ENCODE results near the gene THAP3. TPM values are rescaled to one million over a fixed set of nuclear protein-coding genes. Genes with fewer than 3 reads are reported as not detected.

Gene THAP3
- total RNA-seq, 1 donor = 7.6 TPM

GRCh38 chr1:6587261-6588005, 37.2 kb upstream of the THAP3 start:
- H3K27me3 ChIP-seq (ENCODE audit: insufficient read depth, low read length) = no peaks in the 10 kb centered on the region
- H3K4me1 ChIP-seq (ENCODE audit: insufficient read depth, low read length) = peaks cover 31% of the 10 kb centered on the region
- no peak overlapping the region for H3K4me3 ChIP-seq (ENCODE audit: low read length)
- no peaks in the 10 kb centered on the region for H3K9me3 ChIP-seq (ENCODE audit: low read depth, low read length)

GRCh38 chr1:6588128-6588892, 36.4 kb upstream of the THAP3 start:
- H3K27me3 ChIP-seq (ENCODE audit: insufficient read depth, low read length) = no peaks in the 10 kb centered on the region
- no peaks in the 10 kb centered on the region for H3K9me3 ChIP-seq (ENCODE audit: low read depth, low read length)
- peaks cover 31% of the 10 kb centered on the region for H3K4me1 ChIP-seq (ENCODE audit: insufficient read depth, low read length)
- no peak overlapping the region for H3K4me3 ChIP-seq (ENCODE audit: low read length)

- no peak overlapping the region for H3K4me3 ChIP-seq (ENCODE audit: low read length)
- H3K4me1 ChIP-seq (ENCODE audit: insufficient read depth, low read length) = peaks cover 31% of the 10 kb centered on the region
- H3K27me3 ChIP-seq (ENCODE audit: insufficient read depth, low read length) = no peaks in the 10 kb centered on the region
- H3K9me3 ChIP-seq (ENCODE audit: low read depth, low read length) = no peaks in the 10 kb centered on the region
Observed at GRCh38 chr1:6588893-6589520, 35.7 kb upstream of the THAP3 start.

- no peak overlapping the region for H3K4me3 ChIP-seq (ENCODE audit: low read length)
- no peaks in the 10 kb centered on the region for H3K27me3 ChIP-seq (ENCODE audit: insufficient read depth, low read length)
- peaks cover 31% of the 10 kb centered on the region for H3K4me1 ChIP-seq (ENCODE audit: insufficient read depth, low read length)
- no peaks in the 10 kb centered on the region for H3K9me3 ChIP-seq (ENCODE audit: low read depth, low read length)
Observed at GRCh38 chr1:6590046-6590445, 34.6 kb upstream of the THAP3 start.

GRCh38 chr1:6591222-6591621, 33.4 kb upstream of the THAP3 start:
- no peaks in the 10 kb centered on the region for H3K9me3 ChIP-seq (ENCODE audit: low read depth, low read length)
- H3K27me3 ChIP-seq (ENCODE audit: insufficient read depth, low read length) = no peaks in the 10 kb centered on the region
- no peak overlapping the region for H3K4me3 ChIP-seq (ENCODE audit: low read length)
- peaks cover 31% of the 10 kb centered on the region for H3K4me1 ChIP-seq (ENCODE audit: insufficient read depth, low read length)

- Histone ChIP-seq H3K9me3 (ENCODE audit: low read depth, low read length) (no peaks in the 10 kb centered on the region), H3K4me3 (ENCODE audit: low read length) (no peak overlapping the region), H3K27me3 (ENCODE audit: insufficient read depth, low read length) (no peaks in the 10 kb centered on the region), H3K4me1 (ENCODE audit: insufficient read depth, low read length) (peaks cover 31% of the 10 kb centered on the region)
Observed at GRCh38 chr1:6591644-6592043, 33.0 kb upstream of the THAP3 start.

GRCh38 chr1:6592441-6592840, 32.2 kb upstream of the THAP3 start:
- H3K4me1 ChIP-seq (ENCODE audit: insufficient read depth, low read length) = peaks cover 37% of the 10 kb centered on the region
- no peak overlapping the region for H3K4me3 ChIP-seq (ENCODE audit: low read length)
- H3K27me3 ChIP-seq (ENCODE audit: insufficient read depth, low read length) = no peaks in the 10 kb centered on the region
- no peaks in the 10 kb centered on the region for H3K9me3 ChIP-seq (ENCODE audit: low read depth, low read length)

GRCh38 chr1:6592865-6593593, 31.6 kb upstream of the THAP3 start:
- H3K27me3 ChIP-seq (ENCODE audit: insufficient read depth, low read length) = no peaks in the 10 kb centered on the region
- no peak overlapping the region for H3K4me3 ChIP-seq (ENCODE audit: low read length)
- H3K4me1 ChIP-seq (ENCODE audit: insufficient read depth, low read length) = peaks cover 42% of the 10 kb centered on the region
- no peaks in the 10 kb centered on the region for H3K9me3 ChIP-seq (ENCODE audit: low read depth, low read length)

- H3K4me3 ChIP-seq (ENCODE audit: low read length) = no peak overlapping the region
- peaks cover 50% of the 10 kb centered on the region for H3K4me1 ChIP-seq (ENCODE audit: insufficient read depth, low read length)
- no peaks in the 10 kb centered on the region for H3K27me3 ChIP-seq (ENCODE audit: insufficient read depth, low read length)
- no peaks in the 10 kb centered on the region for H3K9me3 ChIP-seq (ENCODE audit: low read depth, low read length)
Observed at GRCh38 chr1:6593810-6594209, 30.9 kb upstream of the THAP3 start.

- Histone ChIP-seq H3K4me3 (ENCODE audit: low read length) (no peak overlapping the region), H3K9me3 (ENCODE audit: low read depth, low read length) (no peaks in the 10 kb centered on the region), H3K4me1 (ENCODE audit: insufficient read depth, low read length) (peaks cover 58% of the 10 kb centered on the region), H3K27me3 (ENCODE audit: insufficient read depth, low read length) (no peaks in the 10 kb centered on the region)
Observed at GRCh38 chr1:6594977-6595740, 29.5 kb upstream of the THAP3 start.

GRCh38 chr1:6596351-6596750, 28.3 kb upstream of the THAP3 start:
- Histone ChIP-seq H3K9me3 (ENCODE audit: low read depth, low read length) (no peaks in the 10 kb centered on the region), H3K4me1 (ENCODE audit: insufficient read depth, low read length) (peaks cover 57% of the 10 kb centered on the region), H3K4me3 (ENCODE audit: low read length) (no peak overlapping the region), H3K27me3 (ENCODE audit: insufficient read depth, low read length) (no peaks in the 10 kb centered on the region)

GRCh38 chr1:6596886-6597776, 27.5 kb upstream of the THAP3 start:
- H3K27me3 ChIP-seq (ENCODE audit: insufficient read depth, low read length) = no peaks in the 10 kb centered on the region
- H3K4me3 ChIP-seq (ENCODE audit: low read length) = no peak overlapping the region
- peaks cover 49% of the 10 kb centered on the region for H3K4me1 ChIP-seq (ENCODE audit: insufficient read depth, low read length)
- H3K9me3 ChIP-seq (ENCODE audit: low read depth, low read length) = no peaks in the 10 kb centered on the region

- Histone ChIP-seq H3K27me3 (ENCODE audit: insufficient read depth, low read length) (no peaks in the 10 kb centered on the region), H3K4me1 (ENCODE audit: insufficient read depth, low read length) (peaks cover 43% of the 10 kb centered on the region), H3K4me3 (ENCODE audit: low read length) (no peak overlapping the region), H3K9me3 (ENCODE audit: low read depth, low read length) (no peaks in the 10 kb centered on the region)
Observed at GRCh38 chr1:6597777-6598131, 26.9 kb upstream of the THAP3 start.

All from mononuclear cell (primary cell).